HG02678 (cell line): Measurements from ENCODE around the gene CPM.
"Not testable (repeated sequence)": the region's sequence is repeated elsewhere in the genome, so short reads cannot be mapped to it uniquely, and the experiment has no call there.

Source experiments
- ATAC-seq: cut with Tn5 transposase; IDR thresholded peaks from one replicate; pipeline ENCODE4 v1.9.1; 2021; ENCODE audit warnings: mild to moderate bottlenecking, moderate library complexity; ENCODE audit not compliant: unreplicated experiment

The CPM gene

GRCh38 chr12:68831751-68832503 lies 101.0 kb downstream of the CPM start:
- ATAC-seq, result no peak

- no peak for ATAC-seq
These were observed 101.7 kb downstream of the CPM start for GRCh38 chr12:68831272-68831671.

GRCh38 chr12:68828672-68829068 lies 104.3 kb downstream of the CPM start:
- no peak for ATAC-seq

GRCh38 chr12:68827895-68828671 lies 104.9 kb downstream of the CPM start:
- ATAC-seq, result no peak

- no peak for ATAC-seq
These were observed 107.3 kb downstream of the CPM start for GRCh38 chr12:68825569-68826217.

GRCh38 chr12:68824597-68825250 lies 108.2 kb downstream of the CPM start:
- ATAC-seq, result no peak

- ATAC-seq, result no peak
These were observed 108.8 kb downstream of the CPM start for GRCh38 chr12:68824131-68824530.

GRCh38 chr12:68823696-68824095 lies 109.3 kb downstream of the CPM start:
- no peak for ATAC-seq

GRCh38 chr12:68821357-68822188 lies 111.4 kb downstream of the CPM start:
- ATAC-seq, result no peak

GRCh38 chr12:68819481-68819880 lies 113.5 kb downstream of the CPM start:
- ATAC-seq, result not testable (repeated sequence)

- ATAC-seq, result no peak
These were observed 116.8 kb downstream of the CPM start for GRCh38 chr12:68815928-68816800.

- no peak for ATAC-seq
These were observed 117.6 kb downstream of the CPM start for GRCh38 chr12:68815232-68815927.

- no peak for ATAC-seq
These were observed 118.3 kb downstream of the CPM start for GRCh38 chr12:68814490-68815231.

GRCh38 chr12:68813242-68813593 lies 119.8 kb downstream of the CPM start:
- ATAC-seq, result no peak

- no peak for ATAC-seq
These were observed 120.3 kb downstream of the CPM start for GRCh38 chr12:68812553-68813241.

- ATAC-seq, result not testable (repeated sequence)
These were observed 121.4 kb downstream of the CPM start for GRCh38 chr12:68811573-68811972.

- ATAC-seq, result not testable (repeated sequence)
These were observed 123.0 kb downstream of the CPM start for GRCh38 chr12:68810027-68810389.
